Pancreas (tissue), 10 donors: Measurements from ENCODE around the gene USP6. TPM values are rescaled to one million over a fixed set of nuclear protein-coding genes. Genes with fewer than 3 reads are reported as not detected.
A peak's percentile ranks its signal among the peaks of the same experiment; 100 is the strongest.

Experiments used
- ATAC-seq, 4 donors: fragments of 200-7000 bp; cut with Tn5 transposase; one replicate each; pipeline versions ENCODE4 v1.8.0 to v1.9.1; 2020; ENCODE audit warnings: mild to moderate bottlenecking in 4 of 4, moderate library complexity in 4 of 4
- DNase-seq, 6 donors: peaks; one replicate each; pipeline ENCODE4 v3.0.0-alpha.2; 2020
- FAIRE-seq: peaks from 2 replicates; lab custom pipeline; 2012; peaks lifted over from hg19 to GRCh38; lab: Jason Lieb, UNC
- H3K27ac ChIP-seq, 4 donors: fragments of 200-600 bp; sonication (generic); 1 replicate in 3 of 4; 2 replicates in 1 of 4; pipeline versions ENCODE4 v1.5.0 to v1.8.0; 2020
- H3K27me3 ChIP-seq, 4 donors: fragments of 200-600 bp; one replicate each; pipeline ENCODE4 v1.8.0; 2021
- H3K36me3 ChIP-seq, 3 donors: fragments of 200-600 bp; sonication (generic) in 1 of 3; one replicate each; pipeline versions ENCODE4 v1.5.0 to v1.8.0; 2020 to 2021
- H3K4me1 ChIP-seq, 3 donors: fragments of 200-600 bp; one replicate each; pipeline ENCODE4 v1.8.0; 2021
- H3K4me3 ChIP-seq, 4 donors: fragments of 200-600 bp; sonication (generic) in 2 of 4; one replicate each; pipeline versions ENCODE4 v1.5.0 to v1.8.0; 2020 to 2021
- H3K9me3 ChIP-seq, 4 donors: fragments of 200-600 bp; one replicate each; pipeline ENCODE4 v1.8.0; 2021
- CTCF ChIP-seq, 4 donors: fragments of 200-600 bp; sonication (generic) in 3 of 4; IDR thresholded peaks; one replicate each; pipeline versions ENCODE4 v1.5.0 to v1.8.0; 2021; ENCODE audit warnings: antibody characterized with exemption in 4 of 4
- WGBS, 2 donors: extraction: QIAGEN DNeasy Blood & Tissue Kit; methylation state at CpG; one replicate each; pipeline ENCODE4 v1.1.7; 2013; 5-methylcytosine and 5-hydroxymethylcytosine counted together
- intact Hi-C, 3 donors: fragments of 100-400 bp; cut with DNase I; formaldehyde crosslinking; loops; one replicate each; pipeline versions ENCODE4 v1.11.1 to v1.14.2; 2022
- polyA plus RNA-seq, 2 donors: library from polyadenylated mRNA; stranded (reverse); fragments of 200-250 nt; gene quantifications; one replicate each; pipeline ENCODE4 v1.2.3, GENCODE V29; 2013
- total RNA-seq, 6 donors: library from RNA; stranded (reverse); fragmentation: NEBNext Ultra II Directional in 4 of 6; extraction: Animal tissue kit (Norgen Biotek cat#: 25700) in 4 of 6; gene quantifications; one replicate each; pipeline versions ENCODE4 v1.2.1 to v1.2.4, GENCODE V29; 2021 to 2023
- donor health status: healthy with polysubstance abuse.
- donor health status: DM: no; HTN: no; CAD: no; lungs with moderate emphysema.
- donor health status: DM: no; HTN: no; CAD: no.
- donor health status: control.
- donor health status: control.
- donor health status: Bipolar disorder and iron deficiency.
- donor health status: DM: yes; HTN: yes; CAD: no.
- donor health status: DM: no; HTN: no; CAD: no.
- donor health status: DM: no; HTN: no; CAD: no.
- donor health status: DM: yes; HTN: yes; CAD: no.

Gene USP6
- total and polyA plus RNA-seq, 8 donors, result 0.03 to 0.09 (median 0.05) TPM

GRCh38 chr17:5096731-5097100 is 19.1 kb upstream of the USP6 start:
- Histone ChIP-seq H3K4me1 (no peaks in the 10 kb centered on the region), H3K36me3 (peaks cover 0 to 13% (median 7%) of the 10 kb centered on the region in 3 donors), H3K27me3 (no peaks in the 10 kb centered on the region), H3K4me3 (peak overlapping the region in 3 of 4 donors; percentile 42 to 53 (median 44)), H3K9me3 (peaks cover 0 to 9% (median 0%) of the 10 kb centered on the region in 4 donors), H3K27ac (peak overlapping the region in 3 of 4 donors; percentile 3 to 68 (median 50))
- no peak for DNase-seq
- intact Hi-C loops, result no loop called here
- WGBS, 2 donors, result 20 to 22% methylated on average over 7 of the region's 7 CpGs
- ATAC-seq, result no peak
- FAIRE-seq, result no peak
- no peak for TF ChIP-seq CTCF (IDR thresholded peaks at IDR 0.05)

- intact Hi-C loops, result no loop called here
- Histone ChIP-seq H3K36me3 (peaks cover 0 to 7% (median 1%) of the 10 kb centered on the region in 3 donors), H3K27me3 (no peaks in the 10 kb centered on the region), H3K9me3 (peaks cover 0 to 5% (median 0%) of the 10 kb centered on the region in 4 donors), H3K4me1 (no peaks in the 10 kb centered on the region), H3K27ac (peak overlapping the region; percentile 3 to 68 (median 44)), H3K4me3 (peak overlapping the region; percentile 6 to 53 (median 43))
- DNase-seq, result peak; percentile 56 to 85 (median 74)
- WGBS, 2 donors, result 1 to 3% methylated on average over 60 to 63 of the region's 63 CpGs
- no peak for FAIRE-seq
- TF ChIP-seq CTCF (IDR thresholded peaks at IDR 0.05), result no peak
- ATAC-seq, result peak; percentile 86 to 96 (median 88)
Observed at GRCh38 chr17:5097101-5097834, 18.6 kb upstream of the USP6 start.

- FAIRE-seq, result no peak
- H3K9me3 ChIP-seq, result no peaks in the 10 kb centered on the region
- H3K27me3 ChIP-seq, result no peaks in the 10 kb centered on the region
- WGBS, 2 donors, result 76 to 79% methylated on average over 5 of the region's 5 CpGs
- DNase-seq, result no peak
- intact Hi-C loops, result no loop called here
- no peak for ATAC-seq
- no peak for TF ChIP-seq CTCF (IDR thresholded peaks at IDR 0.05)
- no peak overlapping the region for H3K27ac ChIP-seq
- no peaks in the 10 kb centered on the region for H3K36me3 ChIP-seq
- no peak overlapping the region for H3K4me3 ChIP-seq
- no peaks in the 10 kb centered on the region for H3K4me1 ChIP-seq
Observed at GRCh38 chr17:5099271-5099670, 16.6 kb upstream of the USP6 start.

- intact Hi-C loops, result no loop called here
- FAIRE-seq (no peak), ATAC-seq (no peak), DNase-seq (no peak)
- H3K27ac ChIP-seq, result no peak overlapping the region
- H3K4me1 ChIP-seq, result no peaks in the 10 kb centered on the region
- no peaks in the 10 kb centered on the region for H3K9me3 ChIP-seq
- no peak for TF ChIP-seq CTCF (IDR thresholded peaks at IDR 0.05)
- no peaks in the 10 kb centered on the region for H3K27me3 ChIP-seq
- 77 to 79% methylated on average over 6 of the region's 6 CpGs for WGBS, 2 donors
- no peaks in the 10 kb centered on the region for H3K36me3 ChIP-seq
- H3K4me3 ChIP-seq, result no peak overlapping the region
Observed at GRCh38 chr17:5100832-5101231, 15.0 kb upstream of the USP6 start.

- Histone ChIP-seq H3K36me3 (no peaks in the 10 kb centered on the region), H3K4me1 (peaks cover 0 to 7% (median 0%) of the 10 kb centered on the region in 3 donors), H3K4me3 (peak overlapping the region; percentile 70 to 92 (median 78)), H3K9me3 (no peaks in the 10 kb centered on the region), H3K27ac (no peak overlapping the region), H3K27me3 (peaks cover 0 to 4% (median under 1%) of the 10 kb centered on the region in 4 donors)
- FAIRE-seq (no peak), ATAC-seq (no peak), DNase-seq (peak in 1 of 6 donors; percentile 14)
- TF ChIP-seq CTCF (IDR thresholded peaks at IDR 0.05), result no peak
- 18 to 26% methylated on average over 8 of the region's 8 CpGs for WGBS, 2 donors
- intact Hi-C loops, result no loop called here
Observed at GRCh38 chr17:5110816-5111215, 5.0 kb upstream of the USP6 start.
